ENCODE data around the gene EIF3I.

EIF3I gene

GRCh38 chr1:32272557-32273390 lies 50.6 kb downstream of the EIF3I start:
- peak; percentile 18 for DNase-seq

DNA sequence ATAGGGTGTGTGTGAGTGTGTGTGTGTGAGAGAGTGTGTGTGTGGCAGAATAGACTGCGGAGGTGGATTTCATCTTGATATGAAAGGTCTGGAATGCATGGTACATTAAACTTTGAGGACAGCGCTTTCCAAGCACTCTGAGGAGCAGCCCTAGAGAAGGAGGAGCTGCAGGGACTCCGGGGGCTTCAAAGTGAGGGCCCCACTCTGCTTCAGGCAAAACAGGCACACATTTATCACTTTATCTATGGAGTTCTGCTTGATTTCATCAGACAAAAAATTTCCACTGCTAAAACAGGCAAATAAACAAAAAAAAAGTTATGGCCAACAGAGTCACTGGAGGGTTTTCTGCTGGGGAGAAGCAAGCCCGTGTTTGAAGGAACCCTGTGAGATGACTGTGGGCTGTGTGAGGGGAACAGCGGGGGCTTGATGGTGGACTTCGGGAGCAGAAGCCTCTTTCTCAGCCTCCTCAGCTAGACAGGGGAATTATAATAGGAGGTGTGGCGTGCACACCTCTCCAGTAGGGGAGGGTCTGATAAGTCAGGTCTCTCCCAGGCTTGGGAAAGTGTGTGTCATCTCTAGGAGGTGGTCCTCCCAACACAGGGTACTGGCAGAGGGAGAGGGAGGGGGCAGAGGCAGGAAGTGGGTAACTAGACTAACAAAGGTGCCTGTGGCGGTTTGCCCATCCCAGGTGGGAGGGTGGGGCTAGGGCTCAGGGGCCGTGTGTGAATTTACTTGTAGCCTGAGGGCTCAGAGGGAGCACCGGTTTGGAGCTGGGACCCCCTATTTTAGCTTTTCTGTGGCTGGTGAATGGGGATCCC lies 51.4 kb downstream of the EIF3I start:
- DNase-seq: peak; percentile 82

GRCh38 chr1:32274646-32275340 lies 52.6 kb downstream of the EIF3I start:
- no peak for DNase-seq

DNA sequence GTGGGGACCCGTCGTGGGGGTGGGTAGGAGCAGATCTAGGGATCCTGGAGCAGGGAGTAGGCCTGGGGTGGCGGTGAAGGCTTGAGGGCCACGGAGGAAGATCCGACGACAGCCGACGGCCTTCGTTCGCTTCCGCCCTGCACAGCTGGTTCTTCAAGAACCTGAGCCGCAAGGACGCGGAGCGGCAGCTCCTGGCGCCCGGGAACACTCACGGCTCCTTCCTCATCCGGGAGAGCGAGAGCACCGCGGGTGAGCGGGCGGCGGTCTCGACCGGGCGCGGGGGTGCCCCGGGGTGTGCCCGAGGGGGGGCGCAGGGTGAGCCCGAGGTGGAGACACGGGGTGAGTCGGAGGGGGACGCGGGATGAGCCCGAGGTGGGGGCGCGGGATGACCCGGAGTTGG lies 53.2 kb downstream of the EIF3I start:
- DNase-seq: no peak

DNA sequence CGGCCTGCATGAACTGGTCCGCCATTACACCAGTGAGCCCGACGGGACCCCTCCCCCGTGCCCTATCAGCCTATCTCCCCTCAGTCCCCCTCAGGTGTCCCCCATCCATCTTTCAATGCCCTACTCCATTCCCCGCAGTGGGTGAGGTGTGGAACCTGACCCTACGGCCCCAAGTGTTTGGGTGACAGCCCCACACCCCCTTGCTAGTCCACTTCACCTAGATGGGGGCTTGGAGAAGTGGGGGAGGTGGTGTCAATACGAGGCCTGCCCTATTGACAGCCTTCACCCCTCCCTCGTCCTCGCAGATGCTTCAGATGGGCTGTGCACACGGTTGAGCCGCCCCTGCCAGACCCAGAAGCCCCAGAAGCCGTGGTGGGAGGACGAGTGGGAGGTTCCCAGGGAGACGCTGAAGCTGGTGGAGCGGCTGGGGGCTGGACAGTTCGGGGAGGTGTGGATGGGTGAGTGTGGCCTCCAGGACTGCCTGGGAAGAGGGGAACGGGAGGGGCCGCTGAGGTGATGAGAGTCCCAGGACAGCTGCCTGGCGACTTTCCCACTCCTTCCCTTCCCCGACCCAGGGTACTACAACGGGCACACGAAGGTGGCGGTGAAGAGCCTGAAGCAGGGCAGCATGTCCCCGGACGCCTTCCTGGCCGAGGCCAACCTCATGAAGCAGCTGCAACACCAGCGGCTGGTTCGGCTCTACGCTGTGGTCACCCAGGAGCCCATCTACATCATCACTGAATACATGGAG lies 54.0 kb downstream of the EIF3I start:
- DNase-seq: no peak
